Measurements from ENCODE around the gene MYOF. TPM values are rescaled to one million over a fixed set of nuclear protein-coding genes. Genes with fewer than 3 reads are reported as not detected.

The MYOF gene
- total and polyA plus RNA-seq, 12 donors = 4.1 to 119 (median 49.6) TPM

- intact Hi-C loops (cut with DNase I) = loop anchor here (10.0 kb wide), 2 partner anchors 167 to 197 kb away; no protein-coding TSS in a partner anchor
- 84 to 92% (median 90%) methylated on average over 3 of the region's 3 CpGs for WGBS, 4 donors
These were observed 200.8 kb downstream of the MYOF start for GRCh38 chr10:93281367-93281720.

GRCh38 chr10:93280699-93281366 lies 201.3 kb downstream of the MYOF start:
- Histone ChIP-seq H3K9me3 (replicated peaks in 1 of 3) (no peaks in the 10 kb centered on the region), H3K4me1 (replicated peaks in 1 of 2) (no peaks in the 10 kb centered on the region), H3K36me3 (replicated peaks in 1 of 2) (no peaks in the 10 kb centered on the region), H3K4me3 (no peak overlapping the region), H3K27ac (no peak overlapping the region), H3K27me3 (no peaks in the 10 kb centered on the region)
- TF ChIP-seq POLR2A (IDR thresholded peaks at IDR 0.05) (no peak), CTCF (IDR thresholded peaks at IDR 0.05) (no peak)
- no peak for DNase-seq
- WGBS, 4 donors = 63 to 70% (median 66%) methylated on average over 7 to 8 of the region's 8 CpGs
- intact Hi-C loops (cut with DNase I) = loop anchor here (10.0 kb wide), 2 partner anchors 166 to 196 kb away; no protein-coding TSS in a partner anchor

More at GRCh38 chr10:93281367-93281720, 200.8 kb downstream of the MYOF start:
- no peaks in the 10 kb centered on the region for H3K4me1 ChIP-seq (replicated peaks in 1 of 2)
- no peak overlapping the region for H3K27ac ChIP-seq
- no peaks in the 10 kb centered on the region for H3K27me3 ChIP-seq
- TF ChIP-seq POLR2A (IDR thresholded peaks at IDR 0.05) (no peak), CTCF (IDR thresholded peaks at IDR 0.05) (no peak)
- DNase-seq = no peak
- no peaks in the 10 kb centered on the region for H3K36me3 ChIP-seq (replicated peaks in 1 of 2)
- H3K4me3 ChIP-seq = no peak overlapping the region
- no peaks in the 10 kb centered on the region for H3K9me3 ChIP-seq (replicated peaks in 1 of 3)

- H3K9me3 ChIP-seq (replicated peaks in 1 of 3) = no peaks in the 10 kb centered on the region
- no peaks in the 10 kb centered on the region for H3K36me3 ChIP-seq (replicated peaks in 1 of 2)
- TF ChIP-seq CTCF (IDR thresholded peaks at IDR 0.05) (no peak), POLR2A (IDR thresholded peaks at IDR 0.05) (no peak)
- no peak overlapping the region for H3K27ac ChIP-seq
- WGBS, 4 donors = 82 to 89% (median 86%) methylated on average over 6 of the region's 6 CpGs
- no peaks in the 10 kb centered on the region for H3K27me3 ChIP-seq
- H3K4me1 ChIP-seq (replicated peaks in 1 of 2) = no peaks in the 10 kb centered on the region
- no peak overlapping the region for H3K4me3 ChIP-seq
- no peak for DNase-seq
- intact Hi-C loops (cut with DNase I) = loop anchor here (10.0 kb wide), 2 partner anchors 165 to 195 kb away; no protein-coding TSS in a partner anchor
These were observed 201.9 kb downstream of the MYOF start for GRCh38 chr10:93280121-93280698.

- Histone ChIP-seq H3K27ac (no peak overlapping the region), H3K36me3 (replicated peaks in 1 of 2) (no peaks in the 10 kb centered on the region), H3K4me1 (replicated peaks in 1 of 2) (no peaks in the 10 kb centered on the region), H3K4me3 (no peak overlapping the region), H3K27me3 (no peaks in the 10 kb centered on the region), H3K9me3 (replicated peaks in 1 of 3) (no peaks in the 10 kb centered on the region)
- 66 to 80% (median 72%) methylated on average over 4 of the region's 4 CpGs for WGBS, 4 donors
- intact Hi-C loops (cut with DNase I) = no loop called here
- TF ChIP-seq POLR2A (IDR thresholded peaks at IDR 0.05) (no peak), CTCF (IDR thresholded peaks at IDR 0.05) (no peak)
- DNase-seq = no peak
These were observed 204.8 kb downstream of the MYOF start for GRCh38 chr10:93277360-93277759.
